KBM-7 (cell line): Measurements from ENCODE around the gene IFT74.

Experiments used
- DNase-seq: peaks from one replicate; pipeline ENCODE4 v3.0.0-alpha.2; 2015
- in situ Hi-C: fragments of 300-500 bp; cut with MboI; formaldehyde crosslinking; loops from 2 replicates; pipeline ENCODE4 v1.14.3; 2020; ENCODE audit warnings: low sequenced_read_pairs, low pct_unique_long_range_greater_than_20kb, mixed read lengths

IFT74 gene

DNA sequence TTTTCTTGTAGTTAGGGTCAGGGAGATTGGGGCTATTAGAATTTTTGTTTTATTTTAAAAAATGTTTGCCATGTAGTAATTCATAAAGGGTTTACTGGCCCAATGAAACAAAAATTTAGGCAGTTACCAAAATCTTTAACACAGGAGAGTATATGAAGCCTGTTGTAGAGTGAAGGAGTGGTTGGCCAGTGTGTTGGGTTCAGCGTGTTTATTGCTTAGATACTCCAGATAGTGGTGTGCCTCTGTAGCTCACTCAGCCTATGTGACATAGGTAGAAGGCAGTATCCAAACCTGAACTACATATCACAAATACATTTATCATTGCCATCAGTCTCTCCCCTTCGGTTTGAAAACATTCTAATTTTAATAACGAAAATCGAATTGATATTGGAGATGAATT is 154.0 kb downstream of the IFT74 start:
- in situ Hi-C loops: no loop called here
- no peak for DNase-seq

DNA sequence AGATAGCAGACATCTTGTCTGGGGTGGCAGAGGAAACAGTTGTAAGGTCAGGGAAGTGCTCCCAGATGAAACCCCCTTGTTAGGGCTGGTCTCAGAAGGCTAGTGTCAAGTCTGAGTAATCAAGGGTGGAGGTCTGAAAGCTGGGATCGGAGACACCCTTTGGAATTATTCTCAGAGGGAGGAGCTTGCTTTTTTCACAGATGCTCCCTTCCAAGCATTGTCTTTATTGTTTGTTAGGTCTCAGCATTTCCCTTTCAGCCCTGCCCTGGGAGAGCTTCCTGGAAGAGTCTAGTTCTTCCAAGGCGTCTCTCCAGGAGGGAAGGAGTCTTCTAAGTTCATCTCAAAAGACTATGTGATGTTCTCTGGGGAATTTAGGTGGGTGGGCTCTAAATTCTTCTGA is 156.0 kb downstream of the IFT74 start:
- in situ Hi-C loops: no loop called here
- DNase-seq: no peak
